ENCODE data around the gene ERICH2.

The ERICH2 gene

GRCh38 chr2:170814533-170815230 is 44.5 kb downstream of the ERICH2 start:
- TF ChIP-seq, protein P1, sequence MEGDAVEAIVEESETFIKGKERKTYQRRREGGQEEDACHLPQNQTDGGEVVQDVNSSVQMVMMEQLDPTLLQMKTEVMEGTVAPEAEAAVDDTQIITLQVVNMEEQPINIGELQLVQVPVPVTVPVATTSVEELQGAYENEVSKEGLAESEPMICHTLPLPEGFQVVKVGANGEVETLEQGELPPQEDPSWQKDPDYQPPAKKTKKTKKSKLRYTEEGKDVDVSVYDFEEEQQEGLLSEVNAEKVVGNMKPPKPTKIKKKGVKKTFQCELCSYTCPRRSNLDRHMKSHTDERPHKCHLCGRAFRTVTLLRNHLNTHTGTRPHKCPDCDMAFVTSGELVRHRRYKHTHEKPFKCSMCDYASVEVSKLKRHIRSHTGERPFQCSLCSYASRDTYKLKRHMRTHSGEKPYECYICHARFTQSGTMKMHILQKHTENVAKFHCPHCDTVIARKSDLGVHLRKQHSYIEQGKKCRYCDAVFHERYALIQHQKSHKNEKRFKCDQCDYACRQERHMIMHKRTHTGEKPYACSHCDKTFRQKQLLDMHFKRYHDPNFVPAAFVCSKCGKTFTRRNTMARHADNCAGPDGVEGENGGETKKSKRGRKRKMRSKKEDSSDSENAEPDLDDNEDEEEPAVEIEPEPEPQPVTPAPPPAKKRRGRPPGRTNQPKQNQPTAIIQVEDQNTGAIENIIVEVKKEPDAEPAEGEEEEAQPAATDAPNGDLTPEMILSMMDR (conservative IDR thresholded peaks at IDR 0.05): no peak
- H3K27ac ChIP-seq: no peak overlapping the region

GRCh38 chr2:170815311-170815710 is 45.1 kb downstream of the ERICH2 start:
- TF ChIP-seq, protein P1 (conservative IDR thresholded peaks at IDR 0.05): no peak
- no peak overlapping the region for H3K27ac ChIP-seq

- TF ChIP-seq, protein P1 (conservative IDR thresholded peaks at IDR 0.05): peak; percentile 92
- H3K27ac ChIP-seq: peak overlapping the region; percentile 71
These were observed 45.7 kb downstream of the ERICH2 start for GRCh38 chr2:170815746-170816503.

- H3K27ac ChIP-seq: peak within 1 kb of the TSS; percentile 71
- TF ChIP-seq, protein P1 (conservative IDR thresholded peaks at IDR 0.05): no peak
These were observed 46.4 kb downstream of the ERICH2 start, which contains the start of gene GAD1 for GRCh38 chr2:170816504-170817092. Gene GAD1 (plus strand): TSS chr2:170816887. CDS start chr2:170818592, 1,705 bp downstream.

DNA sequence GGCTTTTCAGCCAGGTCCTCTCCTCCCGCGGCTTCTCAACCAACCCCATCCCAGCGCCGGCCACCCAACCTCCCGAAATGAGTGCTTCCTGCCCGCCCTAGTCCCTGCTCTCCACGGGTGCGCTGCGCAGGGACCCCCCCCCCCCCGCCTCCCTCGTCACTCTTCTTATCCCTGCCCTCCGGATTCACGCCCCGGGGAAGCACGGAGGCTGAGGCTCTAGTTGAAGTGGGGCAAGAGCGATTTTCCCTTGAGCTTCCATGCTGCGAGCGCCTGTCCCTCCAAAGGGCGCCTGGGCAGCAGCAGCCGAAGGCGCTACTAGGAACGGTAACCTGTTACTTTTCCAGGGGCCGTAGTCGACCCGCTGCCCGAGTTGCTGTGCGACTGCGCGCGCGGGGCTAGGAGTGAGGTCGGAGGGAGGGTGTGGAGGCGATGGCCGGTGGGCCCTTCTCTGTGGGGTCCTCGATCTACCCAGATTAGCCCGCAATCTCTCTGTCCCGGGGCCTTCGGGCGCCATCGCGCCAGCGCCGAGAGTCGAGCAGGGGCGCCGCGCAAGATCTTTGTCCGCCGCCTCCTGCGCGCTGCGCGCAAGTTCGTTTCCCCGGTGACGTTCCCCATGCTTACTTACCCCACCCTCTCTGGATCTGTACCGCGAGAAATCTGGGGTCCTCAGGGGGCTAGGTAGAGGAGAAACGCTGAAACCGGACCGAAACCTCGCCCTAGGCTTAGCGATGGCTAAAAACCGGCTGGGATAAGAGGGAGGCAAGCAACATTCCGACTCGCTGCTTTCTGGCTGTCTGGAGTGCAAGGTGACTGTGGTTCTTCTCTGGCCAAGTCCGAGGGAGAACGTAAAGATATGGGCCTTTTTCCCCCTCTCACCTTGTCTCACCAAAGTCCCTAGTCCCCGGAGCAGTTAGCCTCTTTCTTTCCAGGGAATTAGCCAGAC is 47.2 kb downstream of the ERICH2 start:
- H3K27ac ChIP-seq: peak overlapping the region; percentile 71
- TF ChIP-seq, protein P1 (conservative IDR thresholded peaks at IDR 0.05): no peak

DNA sequence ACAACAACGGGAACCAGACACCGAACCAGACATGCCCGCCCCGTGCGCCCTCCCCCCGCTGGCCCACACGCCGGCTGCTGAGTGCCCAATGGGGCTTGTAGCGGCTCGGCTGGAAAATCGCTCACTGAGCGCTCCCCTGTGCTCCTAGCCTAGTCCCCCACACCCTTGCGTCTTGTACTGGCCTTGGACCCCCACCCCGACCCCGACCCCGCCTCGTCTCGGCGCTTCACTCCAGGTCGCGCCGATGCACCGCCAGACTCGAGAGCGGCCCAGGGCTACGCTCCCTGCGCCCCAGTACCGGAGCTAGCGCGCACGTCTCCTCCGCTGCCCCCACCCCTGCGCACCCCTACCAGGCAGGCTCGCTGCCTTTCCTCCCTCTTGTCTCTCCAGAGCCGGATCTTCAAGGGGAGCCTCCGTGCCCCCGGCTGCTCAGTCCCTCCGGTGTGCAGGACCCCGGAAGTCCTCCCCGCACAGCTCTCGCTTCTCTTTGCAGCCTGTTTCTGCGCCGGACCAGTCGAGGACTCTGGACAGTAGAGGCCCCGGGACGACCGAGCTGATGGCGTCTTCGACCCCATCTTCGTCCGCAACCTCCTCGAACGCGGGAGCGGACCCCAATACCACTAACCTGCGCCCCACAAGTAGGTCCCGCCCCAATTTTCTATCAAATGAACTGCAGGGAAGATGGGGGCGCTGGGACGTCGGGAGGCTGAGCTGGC is 48.0 kb downstream of the ERICH2 start:
- peak overlapping the region; percentile 71; the same call in 1 of the 2 replicates for H3K27ac ChIP-seq
- TF ChIP-seq, protein P1 (conservative IDR thresholded peaks at IDR 0.05): no peak
